GM13976 (cell line): Measurements from ENCODE around the gene TNIP2.

Experiments
- DNase-seq: peaks from one replicate; pipeline ENCODE4 v3.0.0; 2012; ENCODE audit warnings: low spot score
- in situ Hi-C: fragments of 300-500 bp; cut with MboI; formaldehyde crosslinking; loops from one replicate; pipeline ENCODE4 v1.12.0; 2022; ENCODE audit warnings: low sequenced_read_pairs, mixed read lengths, inconsistent platforms; ENCODE audit not compliant: unreplicated experiment
- TF ChIP-seq, protein P1 (sequence below): IDR thresholded peaks from 2 replicates; pipeline ENCODE4 v1.5.1; 2012; ENCODE audit warnings: borderline replicate concordance, mild to moderate bottlenecking; ENCODE audit not compliant: insufficient read depth; ENCODE audit errors: extremely low read depth, missing control alignments, control extremely low read depth

The TNIP2 gene

GRCh38 chr4:2694691-2695090 is 61.4 kb downstream of the TNIP2 start:
- in situ Hi-C loops = no loop called here
- no peak for DNase-seq
- TF ChIP-seq, protein P1, sequence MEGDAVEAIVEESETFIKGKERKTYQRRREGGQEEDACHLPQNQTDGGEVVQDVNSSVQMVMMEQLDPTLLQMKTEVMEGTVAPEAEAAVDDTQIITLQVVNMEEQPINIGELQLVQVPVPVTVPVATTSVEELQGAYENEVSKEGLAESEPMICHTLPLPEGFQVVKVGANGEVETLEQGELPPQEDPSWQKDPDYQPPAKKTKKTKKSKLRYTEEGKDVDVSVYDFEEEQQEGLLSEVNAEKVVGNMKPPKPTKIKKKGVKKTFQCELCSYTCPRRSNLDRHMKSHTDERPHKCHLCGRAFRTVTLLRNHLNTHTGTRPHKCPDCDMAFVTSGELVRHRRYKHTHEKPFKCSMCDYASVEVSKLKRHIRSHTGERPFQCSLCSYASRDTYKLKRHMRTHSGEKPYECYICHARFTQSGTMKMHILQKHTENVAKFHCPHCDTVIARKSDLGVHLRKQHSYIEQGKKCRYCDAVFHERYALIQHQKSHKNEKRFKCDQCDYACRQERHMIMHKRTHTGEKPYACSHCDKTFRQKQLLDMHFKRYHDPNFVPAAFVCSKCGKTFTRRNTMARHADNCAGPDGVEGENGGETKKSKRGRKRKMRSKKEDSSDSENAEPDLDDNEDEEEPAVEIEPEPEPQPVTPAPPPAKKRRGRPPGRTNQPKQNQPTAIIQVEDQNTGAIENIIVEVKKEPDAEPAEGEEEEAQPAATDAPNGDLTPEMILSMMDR = no peak

DNA sequence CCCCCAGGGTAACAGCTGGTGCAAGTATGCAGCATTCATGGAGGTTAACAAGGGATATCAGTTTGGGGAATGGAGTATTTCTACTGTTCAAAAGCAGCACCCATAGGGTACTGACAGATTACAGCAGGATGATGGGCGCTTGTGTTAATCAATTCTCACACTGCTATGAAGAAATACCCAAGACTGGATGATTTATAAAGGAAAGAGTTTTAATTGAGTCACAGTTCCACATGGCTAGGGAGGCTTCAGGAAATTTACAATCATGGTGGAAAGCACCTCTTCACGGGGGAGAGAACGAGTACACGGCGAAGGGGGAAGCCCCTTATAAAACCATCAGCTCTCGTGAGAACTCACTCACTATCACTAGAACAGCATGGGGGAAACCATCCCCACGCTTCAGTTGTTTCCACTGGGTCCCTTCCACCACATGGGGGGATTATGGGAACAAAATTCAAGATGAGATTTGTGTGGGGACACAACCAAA is 64.1 kb downstream of the TNIP2 start:
- no peak for DNase-seq
- in situ Hi-C loops = no loop called here
- TF ChIP-seq, protein P1 = no peak
